IMR-90 (cell line): ENCODE results near the gene MESP2.

ENCODE experiments used
- CTCF ChIP-seq: conservative IDR thresholded peaks from 2 replicates; pipeline ENCODE4 v1.5.1; 2012; ENCODE audit warnings: mild to moderate bottlenecking, low read depth, low read length, improper control_type of control experiment
- FOS ChIP-seq: fragments of 150-350 bp; IDR thresholded peaks from 2 replicates; pipeline ENCODE4 v1.6.1; 2016; ENCODE audit warnings: low read depth, low read length
- POLR2A ChIP-seq: IDR thresholded peaks from 2 replicates; pipeline ENCODE4 v1.6.1; 2012; ENCODE audit warnings: mild to moderate bottlenecking, low read depth, low read length
- RAD21 ChIP-seq: IDR thresholded peaks from 2 replicates; pipeline ENCODE4 v1.6.1; 2012; ENCODE audit warnings: low read length, improper control_type of control experiment
- USF2 ChIP-seq: fragments of 150-350 bp; IDR thresholded peaks from 2 replicates; pipeline ENCODE4 v1.6.1; 2017; ENCODE audit warnings: mild to moderate bottlenecking, antibody characterized with exemption, low read length, low read depth

- TF ChIP-seq CTCF (no peak), USF2 (no peak), POLR2A (no peak), RAD21 (no peak), FOS (no peak)
Measured at GRCh38 chr15:89806210-89806558, 30.1 kb downstream of the MESP2 start.
